ENCODE results near the gene GRM2. TPM values are rescaled to one million over a fixed set of nuclear protein-coding genes. Genes with fewer than 3 reads are reported as not detected.

The GRM2 gene
- total RNA-seq, 4 donors from 2014 or later = 0.12 to 0.13 TPM; not detected in 2

DNA sequence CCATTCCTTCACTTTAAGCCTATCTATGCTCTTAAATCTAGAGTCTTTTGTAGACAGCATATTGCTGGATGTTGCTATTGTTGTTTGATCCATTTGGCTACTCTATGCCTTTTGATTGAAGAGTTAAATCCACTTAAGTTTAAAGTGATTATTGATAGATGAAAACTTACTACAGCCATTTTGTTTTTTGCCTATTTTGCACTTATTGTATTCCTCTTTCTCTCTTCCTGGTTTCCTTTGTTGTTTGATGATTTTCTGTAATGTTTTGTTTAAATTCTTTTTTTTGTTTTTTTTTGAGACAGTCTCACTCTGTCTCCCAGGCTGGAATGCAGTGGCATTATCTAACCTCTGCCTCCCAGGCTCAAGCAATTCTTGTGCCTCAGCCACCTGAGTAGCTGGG, 52.3 kb downstream of the GRM2 start:
- Histone ChIP-seq H3K27me3 (peaks cover 16% of the 10 kb centered on the region), H3K4me1 (no peaks in the 10 kb centered on the region), H3K9me3 (peaks cover 0 to 57% (median 0%) of the 10 kb centered on the region in 3 donors), H3K27ac (no peak overlapping the region), H3K4me3 (no peak overlapping the region), H3K36me3 (no peaks in the 10 kb centered on the region)
- TF ChIP-seq, protein P1, sequence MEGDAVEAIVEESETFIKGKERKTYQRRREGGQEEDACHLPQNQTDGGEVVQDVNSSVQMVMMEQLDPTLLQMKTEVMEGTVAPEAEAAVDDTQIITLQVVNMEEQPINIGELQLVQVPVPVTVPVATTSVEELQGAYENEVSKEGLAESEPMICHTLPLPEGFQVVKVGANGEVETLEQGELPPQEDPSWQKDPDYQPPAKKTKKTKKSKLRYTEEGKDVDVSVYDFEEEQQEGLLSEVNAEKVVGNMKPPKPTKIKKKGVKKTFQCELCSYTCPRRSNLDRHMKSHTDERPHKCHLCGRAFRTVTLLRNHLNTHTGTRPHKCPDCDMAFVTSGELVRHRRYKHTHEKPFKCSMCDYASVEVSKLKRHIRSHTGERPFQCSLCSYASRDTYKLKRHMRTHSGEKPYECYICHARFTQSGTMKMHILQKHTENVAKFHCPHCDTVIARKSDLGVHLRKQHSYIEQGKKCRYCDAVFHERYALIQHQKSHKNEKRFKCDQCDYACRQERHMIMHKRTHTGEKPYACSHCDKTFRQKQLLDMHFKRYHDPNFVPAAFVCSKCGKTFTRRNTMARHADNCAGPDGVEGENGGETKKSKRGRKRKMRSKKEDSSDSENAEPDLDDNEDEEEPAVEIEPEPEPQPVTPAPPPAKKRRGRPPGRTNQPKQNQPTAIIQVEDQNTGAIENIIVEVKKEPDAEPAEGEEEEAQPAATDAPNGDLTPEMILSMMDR (IDR thresholded peaks at IDR 0.05) = no peak
- TF ChIP-seq EP300 (IDR thresholded peaks at IDR 0.05) (no peak), POLR2AphosphoS5 (IDR thresholded peaks at IDR 0.05) (no peak), POLR2A (IDR thresholded peaks at IDR 0.05) (no peak)
- ATAC-seq = no peak

Small RNA genes within 50 kb of the gene (small RNA-seq; reads per million reads assigned to genes)
- gene RNA5SP132 = 1,466 to 2,291 (median 1,842) reads per million in 4 donors

Other genes starting within 250 kb of the GRM2 start
- gene DCAF1, start 207.1 kb upstream of the GRM2 start, total RNA-seq = 10 to 100 TPM; 20.2 to 24.9 (median 22.3) TPM
- 10 to 100 TPM; 14.5 to 28.6 (median 26.5) TPM for gene RAD54L2, start 168.3 kb upstream of the GRM2 start, total RNA-seq
- 10 to 100 TPM; 43.9 to 67.5 (median 51.4) TPM for gene TEX264, start 35.8 kb upstream of the GRM2 start, total RNA-seq
- gene IQCF6, start 72.2 kb downstream of the GRM2 start, total RNA-seq = not detected
- gene IQCF2, start 154.5 kb downstream of the GRM2 start, total RNA-seq = not detected
- gene IQCF5, start 168.5 kb downstream of the GRM2 start, total RNA-seq = not detected
- gene IQCF1, start 196.3 kb downstream of the GRM2 start, total RNA-seq = not detected
- 10 to 100 TPM in 2 of 4 donors, 1 to 10 TPM in 2; 5.3 to 14.8 (median 10.9) TPM for gene RRP9, start 234.8 kb downstream of the GRM2 start, total RNA-seq
- 10 to 100 TPM; 19.5 to 43.0 (median 22.8) TPM for gene PARP3, start 235.3 kb downstream of the GRM2 start, total RNA-seq
- gene GPR62, start 248.3 kb downstream of the GRM2 start, total RNA-seq = under 1 TPM in 1 of 4 donors, not detected in 3; 0.31 TPM